ENCODE results near the gene AIMP1.

AIMP1 gene

GRCh38 chr4:106286611-106287010 lies 29.7 kb upstream of the AIMP1 start:
- no peak for TF ChIP-seq CTCF (IDR thresholded peaks at IDR 0.05; ENCODE audit: borderline replicate concordance, insufficient read depth, low read depth, low read length)
- H3K4me3 ChIP-seq (ENCODE audit: low read depth, low read length) = no peak overlapping the region

GRCh38 chr4:106287353-106287969 lies 28.9 kb upstream of the AIMP1 start:
- TF ChIP-seq CTCF (IDR thresholded peaks at IDR 0.05; ENCODE audit: borderline replicate concordance, insufficient read depth, low read depth, low read length) = no peak
- no peak overlapping the region for H3K4me3 ChIP-seq (ENCODE audit: low read depth, low read length)

GRCh38 chr4:106289737-106290136 lies 26.6 kb upstream of the AIMP1 start:
- TF ChIP-seq CTCF (IDR thresholded peaks at IDR 0.05; ENCODE audit: borderline replicate concordance, insufficient read depth, low read depth, low read length) = no peak

GRCh38 chr4:106291678-106292077 lies 24.7 kb upstream of the AIMP1 start:
- no peak overlapping the region for H3K4me3 ChIP-seq (ENCODE audit: low read depth, low read length)
- no peak for TF ChIP-seq CTCF (IDR thresholded peaks at IDR 0.05; ENCODE audit: borderline replicate concordance, insufficient read depth, low read depth, low read length)

More at GRCh38 chr4:106289737-106290136, 26.6 kb upstream of the AIMP1 start:
- H3K4me3 ChIP-seq (ENCODE audit: low read depth, low read length) = no peak overlapping the region

- TF ChIP-seq CTCF (IDR thresholded peaks at IDR 0.05; ENCODE audit: borderline replicate concordance, insufficient read depth, low read depth, low read length) = no peak
- no peak overlapping the region for H3K4me3 ChIP-seq (ENCODE audit: low read depth, low read length)
Measured at GRCh38 chr4:106294062-106294461, 22.3 kb upstream of the AIMP1 start.

GRCh38 chr4:106297245-106298035 lies 18.9 kb upstream of the AIMP1 start:
- no peak for TF ChIP-seq CTCF (IDR thresholded peaks at IDR 0.05; ENCODE audit: borderline replicate concordance, insufficient read depth, low read depth, low read length)
- no peak overlapping the region for H3K4me3 ChIP-seq (ENCODE audit: low read depth, low read length)

GRCh38 chr4:106299977-106300376 lies 16.4 kb upstream of the AIMP1 start:
- no peak for TF ChIP-seq CTCF (IDR thresholded peaks at IDR 0.05; ENCODE audit: borderline replicate concordance, insufficient read depth, low read depth, low read length)
- no peak overlapping the region for H3K4me3 ChIP-seq (ENCODE audit: low read depth, low read length)

All from GM12875 (cell line).